Endothelial cell of hepatic sinusoid (primary cell): Measurements from ENCODE around the gene SH3D19.

ENCODE experiments used
- in situ Hi-C: cut with HindIII; loops from 2 replicates; pipeline ENCODE4 v1.10.0; 2017; ENCODE audit warnings: low sequenced_read_pairs

Gene SH3D19

DNA sequence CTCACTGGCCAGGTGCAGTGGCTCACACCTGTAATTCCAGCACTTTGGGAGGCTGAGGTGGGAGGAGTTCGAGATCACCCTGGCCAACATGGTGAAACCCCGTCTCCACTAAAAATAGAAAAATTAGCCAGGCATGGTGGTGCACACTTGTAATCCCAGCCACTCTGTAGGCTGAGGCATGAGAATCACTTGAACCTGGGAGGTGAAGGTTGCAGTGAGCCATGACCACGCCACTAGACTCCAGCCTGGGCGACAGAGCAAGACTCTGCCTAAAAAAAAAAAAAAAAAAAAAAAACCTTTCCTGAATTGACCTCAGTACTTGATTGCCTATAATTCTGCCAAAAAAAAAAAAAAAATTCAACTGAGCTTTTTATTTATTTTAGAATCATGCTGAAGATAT lies 3.2 kb downstream of the SH3D19 start:
- in situ Hi-C loops = loop anchor here (5.0 kb wide), 1 partner anchor 50 kb away; no protein-coding TSS in a partner anchor

DNA sequence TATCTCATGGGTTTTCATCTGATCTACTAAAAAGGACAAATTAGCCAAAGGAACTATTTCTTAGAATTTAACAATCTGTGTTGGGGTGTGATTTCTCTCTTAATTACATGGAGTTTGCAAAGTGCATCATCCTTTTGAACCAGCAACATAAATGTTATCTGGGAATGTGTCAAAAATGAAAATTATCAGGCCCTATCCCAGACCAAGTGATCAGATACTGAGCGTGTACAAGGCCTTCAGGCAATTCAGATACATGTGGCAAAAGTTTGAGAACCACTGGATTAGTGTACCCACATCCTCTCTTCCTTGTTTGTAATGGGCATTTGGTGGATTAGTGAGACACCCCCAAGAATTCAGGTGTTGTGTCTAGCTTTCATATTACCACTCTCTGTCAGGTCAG lies 3.8 kb downstream of the SH3D19 start:
- in situ Hi-C loops = loop anchor here (5.0 kb wide), 1 partner anchor 51 kb away; no protein-coding TSS in a partner anchor

DNA sequence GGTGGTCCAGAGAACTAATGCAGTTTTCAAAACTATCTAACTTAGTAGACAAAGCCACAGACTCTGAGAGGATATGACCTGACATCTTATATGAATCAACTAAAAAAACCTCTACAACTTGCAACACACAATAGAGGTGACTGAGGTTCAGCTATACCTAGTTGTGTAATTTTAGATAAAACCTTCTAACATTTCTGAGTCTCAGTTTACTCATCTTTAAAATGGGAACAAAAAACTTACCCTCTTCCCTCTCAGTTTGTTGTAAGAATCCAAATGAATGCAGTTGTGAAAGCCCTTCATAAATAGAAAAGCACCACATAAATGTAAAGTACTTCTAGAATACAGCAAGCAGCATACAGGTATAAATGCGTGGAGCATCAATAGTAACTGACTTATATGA lies 5.9 kb downstream of the SH3D19 start:
- in situ Hi-C loops = no loop called here

DNA sequence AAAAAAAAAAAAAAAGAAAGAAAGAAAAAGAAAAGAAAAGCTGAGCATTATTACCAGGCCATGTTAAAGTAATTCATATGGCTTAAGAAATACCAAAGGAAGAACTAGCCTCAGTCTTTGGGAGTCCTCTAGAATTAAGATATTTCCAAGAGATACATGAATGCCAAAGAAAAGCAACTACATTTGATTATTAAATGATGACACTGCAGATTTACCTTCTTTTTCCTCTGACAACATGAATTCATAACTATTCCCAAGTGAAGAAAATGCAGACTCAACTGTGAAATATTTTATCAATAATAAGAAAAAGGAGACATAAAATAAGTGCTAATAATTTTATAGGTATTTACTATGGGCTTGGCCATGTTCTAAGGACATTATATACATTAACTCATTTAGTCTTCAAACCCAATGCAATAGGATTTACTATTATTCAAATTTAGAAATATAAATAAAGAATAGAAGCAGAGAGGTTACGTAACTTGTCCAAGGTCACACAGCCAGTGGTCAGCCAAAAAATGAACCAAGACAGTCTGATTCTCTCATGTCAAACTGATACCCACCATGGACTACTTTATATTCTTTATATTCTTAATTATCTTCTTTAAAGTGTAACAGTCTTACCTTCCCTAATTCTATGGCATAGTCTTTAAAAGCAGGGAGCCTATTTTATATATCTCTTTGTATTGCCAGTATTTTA lies 6.9 kb downstream of the SH3D19 start:
- in situ Hi-C loops = no loop called here

DNA sequence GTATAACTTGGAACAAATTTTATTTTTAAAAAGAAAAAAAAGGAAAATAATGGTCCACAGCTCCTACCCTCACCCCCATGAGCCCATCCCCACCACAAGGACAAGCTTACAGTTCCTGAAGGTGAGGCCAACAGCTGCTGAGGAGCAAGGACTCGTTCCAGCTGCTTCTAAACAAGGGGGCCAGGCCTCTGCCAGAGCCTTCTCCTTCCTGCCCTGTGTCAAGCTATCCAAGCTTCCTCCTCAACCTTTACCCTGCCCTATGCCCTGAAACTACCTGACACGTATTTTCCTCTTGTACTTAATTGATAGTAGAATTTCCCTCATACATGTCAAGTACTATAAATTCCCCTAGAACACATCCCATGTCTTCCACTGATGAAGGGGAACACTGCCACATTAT lies 8.8 kb downstream of the SH3D19 start:
- in situ Hi-C loops = no loop called here

DNA sequence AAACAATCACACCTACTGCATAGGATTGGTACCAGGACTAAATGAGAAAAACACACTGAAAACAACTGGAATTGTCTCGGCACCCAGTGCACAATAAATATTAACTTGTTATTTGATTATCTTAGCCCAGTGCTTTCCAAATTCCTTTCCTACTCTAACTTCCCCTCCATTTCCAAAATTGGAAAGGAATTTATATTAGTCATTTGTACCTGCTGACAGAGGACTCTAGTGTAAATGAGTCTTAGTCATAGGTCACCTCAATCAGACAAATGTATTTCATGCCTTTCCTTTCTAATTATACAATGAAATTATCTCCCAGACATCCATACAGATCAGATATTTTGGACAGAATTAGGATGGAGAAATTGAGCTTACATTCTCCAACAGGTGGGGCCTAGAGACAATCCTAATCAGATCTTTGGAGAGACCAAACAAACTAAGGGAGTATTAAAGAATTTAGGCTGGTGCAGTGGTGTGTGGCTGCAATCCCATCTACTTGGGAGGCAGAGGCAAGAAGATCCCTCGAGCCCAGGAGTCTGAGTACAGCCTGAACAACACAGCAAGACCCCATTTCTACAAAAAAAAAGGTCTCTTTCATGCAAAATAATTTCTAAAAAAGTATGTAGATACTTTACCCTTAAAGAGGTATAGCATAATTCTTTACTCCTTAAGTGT lies 10.1 kb downstream of the SH3D19 start:
- in situ Hi-C loops = no loop called here

DNA sequence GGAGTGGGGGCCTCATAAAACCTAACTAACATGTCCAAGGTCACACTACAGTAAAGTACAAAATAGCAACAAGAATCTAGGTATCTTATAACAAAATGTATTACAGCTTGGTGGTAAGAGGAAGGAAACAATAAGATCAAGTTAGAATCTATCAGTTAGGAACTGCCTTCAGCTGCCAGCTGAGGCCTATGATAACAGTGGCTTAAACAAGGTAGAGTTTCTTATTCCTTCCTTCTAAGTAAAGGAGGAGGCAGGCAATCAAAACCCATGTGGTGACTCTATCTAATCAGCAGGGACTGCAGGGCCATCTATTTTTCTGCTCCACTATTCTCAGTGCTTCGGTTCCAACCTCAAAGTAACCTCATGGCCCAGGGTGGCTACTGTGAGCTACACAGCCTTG lies 10.9 kb downstream of the SH3D19 start:
- in situ Hi-C loops = no loop called here

DNA sequence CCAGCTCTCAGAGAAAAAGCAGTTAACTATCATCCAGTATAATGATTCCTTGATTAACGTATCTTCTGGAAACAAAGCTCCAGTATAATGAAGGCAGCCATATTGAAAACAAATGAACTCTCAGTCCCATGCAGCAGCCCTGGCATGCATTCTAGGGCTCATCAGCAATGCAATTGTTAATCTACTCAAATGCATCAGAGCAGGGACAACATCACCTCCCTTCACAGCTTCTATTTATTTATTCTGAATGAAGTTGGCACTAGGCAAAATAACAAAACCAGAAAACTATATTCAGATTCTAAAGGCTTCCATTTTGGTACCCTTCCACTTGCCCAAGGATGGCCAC lies 11.4 kb downstream of the SH3D19 start:
- in situ Hi-C loops = no loop called here

DNA sequence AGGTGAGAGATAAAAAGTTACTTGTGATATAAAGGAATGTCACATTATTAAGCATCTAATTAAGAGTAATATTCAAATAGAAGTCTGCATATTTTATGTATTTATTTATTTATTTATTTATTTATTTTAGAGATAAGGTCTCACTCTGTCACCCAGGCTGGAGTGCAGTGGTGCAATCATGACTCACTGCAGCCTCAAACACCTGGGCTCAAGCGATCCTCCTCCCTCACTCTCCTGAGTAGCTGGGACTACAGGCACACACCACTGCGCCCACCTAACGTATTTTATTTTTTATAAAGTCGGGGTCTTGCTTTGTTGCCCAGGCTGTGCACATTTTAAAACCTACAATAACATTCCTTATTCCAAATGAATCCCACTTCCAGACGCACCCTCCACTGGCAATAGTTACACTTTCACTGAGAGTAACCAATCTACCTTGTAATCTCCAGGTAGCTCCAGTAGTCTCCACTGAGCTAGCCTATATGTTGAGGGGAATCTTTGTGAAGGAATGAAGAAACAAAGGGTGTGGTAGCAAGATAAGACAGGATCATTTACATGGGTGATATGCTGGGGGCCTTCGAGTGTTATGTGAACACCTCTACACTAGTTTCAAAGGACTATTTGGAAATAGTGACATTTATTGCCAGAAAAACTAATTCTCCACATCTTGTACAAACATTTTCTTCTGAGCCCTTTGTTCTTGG lies 11.9 kb downstream of the SH3D19 start:
- in situ Hi-C loops = no loop called here

DNA sequence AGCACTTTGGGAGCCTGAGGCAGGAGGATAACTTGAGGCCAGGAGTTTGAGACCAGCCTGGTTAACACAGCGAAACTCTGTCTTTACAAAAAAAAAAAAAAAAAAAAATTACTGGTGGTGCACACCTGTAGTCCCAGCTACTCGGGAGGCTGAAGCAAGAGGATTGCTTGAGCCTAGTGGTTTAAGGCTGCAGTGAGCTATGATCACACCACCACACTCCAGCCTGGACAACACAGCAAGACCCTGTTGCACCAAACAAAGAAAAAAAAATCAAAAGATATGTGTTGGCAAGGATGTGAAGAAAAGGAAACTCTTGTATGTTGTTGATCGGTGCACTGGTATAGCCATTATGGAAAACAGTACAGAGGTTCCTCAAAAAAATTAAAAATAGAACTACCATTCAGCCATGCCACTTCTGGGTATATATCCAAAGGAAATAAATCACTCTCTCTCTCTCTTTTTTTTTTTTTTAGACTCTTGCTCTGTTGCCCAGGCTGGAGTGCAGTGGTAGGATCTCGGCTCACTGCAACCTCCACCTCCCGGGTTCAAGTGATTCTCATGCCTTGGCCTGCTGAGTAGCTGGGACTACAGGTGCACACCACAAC lies 15.2 kb downstream of the SH3D19 start:
- in situ Hi-C loops = no loop called here

DNA sequence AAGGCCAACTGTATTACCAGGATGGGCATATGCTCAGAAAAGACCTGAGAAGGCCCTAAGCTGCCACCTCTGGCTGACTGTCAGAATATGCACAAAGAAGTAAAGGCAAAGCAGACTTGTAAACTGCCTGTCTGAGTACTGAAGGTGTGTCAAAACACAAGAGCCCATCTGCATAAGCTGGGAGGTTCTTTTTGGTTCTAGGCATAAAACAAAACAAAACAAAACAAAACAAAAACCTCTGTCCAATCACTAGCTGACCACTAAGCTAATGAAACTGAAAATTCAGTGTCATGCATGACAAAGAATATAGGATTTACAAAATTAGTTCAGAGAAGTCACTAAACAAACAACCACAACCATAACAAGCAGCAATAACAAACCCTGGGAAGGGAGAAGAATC lies 20.6 kb downstream of the SH3D19 start:
- in situ Hi-C loops = no loop called here

DNA sequence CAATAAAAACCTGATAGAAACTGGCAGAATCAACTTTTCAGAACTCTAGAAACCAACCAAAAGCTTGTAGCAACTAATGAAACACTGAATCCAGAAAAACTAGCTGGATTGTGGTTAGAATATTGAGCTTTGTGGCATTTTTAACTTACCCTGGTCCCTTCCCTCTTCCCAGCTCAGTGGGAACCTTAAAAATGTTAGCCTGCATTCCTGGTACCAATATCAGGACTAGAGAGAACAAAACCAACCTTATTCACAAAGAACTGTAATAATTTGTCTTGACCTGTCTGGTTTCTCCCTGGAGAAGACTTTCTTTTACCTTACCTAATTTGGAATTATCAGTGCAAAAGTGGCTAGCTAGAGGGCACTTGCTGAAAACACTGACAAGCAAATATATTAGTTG lies 21.2 kb downstream of the SH3D19 start:
- in situ Hi-C loops = no loop called here

DNA sequence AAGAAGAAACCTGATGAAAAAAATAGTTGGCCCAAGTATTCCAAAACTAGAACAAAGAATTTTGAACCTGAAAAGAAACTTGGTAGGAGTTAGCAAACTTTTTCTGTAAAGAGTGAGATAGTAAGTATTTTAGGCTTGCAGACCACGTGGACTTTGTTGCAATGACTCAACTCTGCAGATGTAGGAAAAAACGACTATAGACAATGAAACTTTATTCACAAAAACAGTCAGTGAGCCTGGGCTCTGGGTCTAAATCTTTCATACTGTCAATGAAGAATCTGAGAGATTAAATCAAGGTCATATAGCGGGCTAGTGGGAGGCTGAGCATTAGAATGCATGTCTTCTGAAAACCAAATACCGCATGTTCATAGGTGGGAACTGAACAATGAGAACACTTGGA lies 23.0 kb downstream of the SH3D19 start:
- in situ Hi-C loops = no loop called here

DNA sequence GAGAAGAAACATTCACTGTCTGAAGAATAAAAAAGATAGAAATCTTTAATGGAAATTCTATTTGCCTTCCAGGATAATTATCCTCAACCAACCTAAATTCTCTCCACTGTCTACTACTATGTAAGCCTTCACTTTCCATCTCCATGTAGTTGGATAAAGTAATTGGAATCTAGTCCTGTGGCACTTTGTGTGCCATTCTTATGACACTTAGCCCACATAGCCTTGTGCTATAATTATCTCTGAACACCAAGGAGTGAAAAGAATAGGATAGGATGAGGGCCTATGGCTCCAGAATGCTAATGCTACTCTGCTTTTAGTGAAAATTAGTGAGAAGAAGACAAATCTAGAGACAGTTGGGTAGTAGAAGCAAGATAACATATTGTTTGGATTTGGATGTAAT lies 28.2 kb downstream of the SH3D19 start:
- in situ Hi-C loops = no loop called here

DNA sequence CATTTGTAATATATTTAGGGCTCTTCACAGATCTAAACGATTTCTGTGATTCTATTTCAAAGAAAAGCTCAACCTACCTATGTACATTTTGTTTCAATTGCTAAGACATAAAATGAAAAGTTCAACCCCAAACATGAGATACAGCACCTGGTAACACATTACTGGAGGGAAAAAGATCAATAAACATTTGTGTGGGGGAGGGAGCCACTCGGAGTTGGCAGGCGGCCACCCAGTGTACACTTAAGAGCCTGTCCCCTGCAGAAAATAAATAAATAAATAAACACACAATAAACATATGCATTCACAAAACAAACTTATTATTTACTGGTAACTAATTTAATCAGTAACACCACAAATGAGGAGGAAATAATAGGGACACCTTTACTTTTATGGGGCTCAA lies 29.2 kb downstream of the SH3D19 start:
- in situ Hi-C loops = no loop called here

DNA sequence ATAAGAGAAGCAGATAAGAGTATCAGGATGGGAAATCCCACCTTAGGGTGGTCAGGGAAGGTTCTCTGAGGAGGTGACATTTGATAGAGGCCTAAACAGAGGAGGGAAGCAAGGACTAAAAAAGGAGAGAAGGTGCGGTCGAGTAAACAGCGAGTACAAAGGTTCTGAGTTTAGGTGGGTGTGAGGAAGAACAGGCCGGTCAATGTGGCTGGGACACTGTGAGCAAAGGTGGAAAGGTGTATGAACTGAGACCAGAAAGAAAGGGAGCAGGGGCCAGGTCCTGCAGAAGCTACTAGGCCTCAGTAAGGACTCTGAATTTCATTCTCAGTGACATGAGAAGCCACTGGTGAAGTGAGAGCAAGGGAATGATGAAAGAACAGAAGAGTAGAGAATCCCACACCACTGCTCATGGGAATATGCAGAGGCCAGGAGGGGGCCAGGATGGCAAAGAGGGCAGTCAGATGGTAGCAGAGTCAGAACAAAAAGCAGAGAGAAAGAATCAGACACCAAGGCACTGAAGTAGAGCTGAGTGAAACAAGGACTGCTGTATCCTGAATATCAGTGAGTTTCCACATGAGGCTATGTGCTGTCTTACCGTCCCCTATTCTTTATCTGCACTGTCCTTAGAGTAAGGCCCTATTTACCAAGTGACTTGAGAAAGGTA lies 30.4 kb downstream of the SH3D19 start:
- in situ Hi-C loops = no loop called here

DNA sequence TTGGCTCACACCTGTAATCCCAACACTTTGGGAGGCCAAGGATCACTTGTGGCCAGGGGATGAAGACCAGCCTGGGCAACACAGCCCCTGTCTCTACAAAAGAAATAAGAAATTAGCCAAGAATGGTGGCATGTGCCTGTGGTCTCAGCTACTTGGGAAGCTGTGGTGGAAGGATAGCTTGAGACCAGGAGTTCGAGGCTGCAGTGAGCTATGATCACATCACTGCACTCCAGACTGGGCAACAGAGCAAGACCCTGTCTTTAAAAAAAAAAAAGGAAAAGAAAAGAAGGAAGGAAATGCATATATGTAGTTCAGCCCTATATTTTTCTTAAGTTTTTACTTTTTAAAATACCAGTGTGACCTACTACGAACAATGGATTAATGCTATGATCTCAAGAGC lies 33.4 kb downstream of the SH3D19 start:
- in situ Hi-C loops = no loop called here

DNA sequence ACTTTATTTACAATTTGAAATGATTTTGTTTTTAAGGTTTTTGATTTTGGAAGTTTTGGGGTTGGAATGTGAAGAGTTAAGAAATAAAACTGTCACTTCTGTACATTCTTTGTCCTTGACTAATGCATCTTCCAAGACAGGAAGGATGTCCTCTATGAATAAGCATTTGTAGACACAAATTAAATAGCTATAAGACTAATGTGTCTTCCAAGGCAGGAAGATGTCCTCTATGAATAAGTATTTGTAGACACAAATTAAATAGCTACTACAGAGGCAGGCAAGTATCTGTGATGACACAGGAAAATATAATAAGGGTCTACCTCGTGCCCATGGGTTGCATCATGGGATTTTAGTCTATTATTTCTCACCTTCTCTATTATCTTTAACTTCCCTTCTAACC lies 33.9 kb downstream of the SH3D19 start:
- in situ Hi-C loops = no loop called here

DNA sequence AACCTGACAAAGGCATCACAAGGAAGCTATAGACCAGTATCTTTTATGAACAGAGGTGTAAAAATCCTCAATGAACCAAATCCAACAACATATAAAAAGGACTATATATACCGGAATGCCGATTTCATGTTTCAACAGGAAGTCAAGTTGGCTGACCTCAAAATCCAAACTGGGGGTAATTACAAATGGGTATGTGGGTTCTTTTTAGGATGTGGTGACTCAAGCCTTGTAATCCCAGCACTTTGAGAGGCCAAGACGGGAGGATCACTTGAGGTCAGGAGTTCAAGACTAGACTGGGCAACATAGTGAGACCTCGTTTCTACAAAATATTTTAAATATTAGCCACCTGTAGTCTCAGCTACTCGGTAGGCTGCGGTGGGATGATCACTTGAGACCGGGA lies 38.0 kb downstream of the SH3D19 start:
- in situ Hi-C loops = no loop called here

DNA sequence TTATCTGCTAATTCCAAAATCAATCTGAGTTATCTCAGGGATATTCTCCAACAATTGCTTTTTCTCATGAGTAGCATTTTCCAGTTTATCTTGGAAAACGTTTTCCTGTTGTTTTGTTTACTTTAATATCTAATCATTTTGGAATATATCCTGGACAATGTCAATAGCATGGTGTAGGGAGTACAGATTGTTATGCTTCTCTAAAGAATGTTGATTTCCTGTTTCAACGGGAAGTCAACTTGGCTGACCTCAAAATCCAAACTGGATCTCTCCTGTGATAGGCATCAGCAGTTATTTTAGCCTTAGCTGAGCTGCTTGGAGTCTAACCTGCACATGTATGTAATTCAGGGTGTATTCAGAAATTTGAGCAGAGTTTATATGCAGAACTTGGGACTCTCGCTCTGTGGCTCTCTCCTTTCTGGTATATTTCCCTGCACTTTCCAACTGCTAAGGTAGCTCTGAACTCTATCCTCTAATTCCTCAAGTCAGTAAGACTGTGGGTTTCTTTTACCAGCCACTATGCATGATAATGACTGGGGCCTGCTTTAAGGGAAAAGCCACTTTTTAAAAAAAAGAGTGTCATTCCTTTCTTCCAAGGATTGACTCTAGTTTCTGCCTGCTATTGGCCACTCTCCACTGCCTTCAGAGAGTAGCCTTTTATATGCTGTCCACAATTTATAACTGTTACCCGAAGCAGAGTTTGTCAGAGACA lies 40.7 kb downstream of the SH3D19 start:
- in situ Hi-C loops = no loop called here
